ENCODE measurements around the gene ATXN1.

Gene ATXN1

DNA sequence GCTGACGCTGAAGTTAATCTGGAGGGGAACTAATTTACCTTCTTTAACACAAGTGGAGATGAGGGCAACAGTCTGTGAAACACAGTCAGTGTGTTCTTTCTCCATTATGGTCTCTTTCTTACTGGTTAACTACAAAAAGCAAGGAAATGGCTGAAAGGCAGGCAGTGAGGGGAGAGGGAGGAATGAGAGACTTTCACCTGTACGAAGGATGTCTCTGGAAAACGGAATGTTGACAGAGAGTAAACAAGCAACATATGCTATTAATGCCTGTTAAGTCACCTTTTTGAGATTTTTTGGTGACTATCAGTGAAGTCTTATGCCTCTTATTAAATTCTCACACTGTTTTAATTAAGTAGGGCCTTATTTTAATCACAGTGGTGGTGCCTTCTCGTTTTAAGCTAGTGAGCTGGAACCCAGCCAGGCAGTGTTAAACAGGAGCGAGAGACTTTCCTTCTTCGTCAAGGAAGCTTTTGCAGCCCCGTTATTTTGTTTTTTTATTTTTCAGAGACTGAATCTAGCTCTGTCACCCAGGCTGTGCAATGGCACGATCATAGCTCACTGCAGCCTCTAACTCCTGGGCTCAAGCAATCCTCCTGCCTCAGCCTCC is 165.6 kb downstream of the ATXN1 start:
- Histone ChIP-seq H3K4me3 (replicated peaks; ENCODE audit: low read depth, low read length) (no peak overlapping the region), H3K36me3 (ENCODE audit: control insufficient read depth, insufficient read depth, low read length) (no peaks in the 10 kb centered on the region), H3K27me3 (replicated peaks; ENCODE audit: control insufficient read depth, insufficient read depth, low read length) (no peaks in the 10 kb centered on the region)
- no peak for DNase-seq (ENCODE audit: extremely low read depth, insufficient read length)
- TF ChIP-seq, protein P1, sequence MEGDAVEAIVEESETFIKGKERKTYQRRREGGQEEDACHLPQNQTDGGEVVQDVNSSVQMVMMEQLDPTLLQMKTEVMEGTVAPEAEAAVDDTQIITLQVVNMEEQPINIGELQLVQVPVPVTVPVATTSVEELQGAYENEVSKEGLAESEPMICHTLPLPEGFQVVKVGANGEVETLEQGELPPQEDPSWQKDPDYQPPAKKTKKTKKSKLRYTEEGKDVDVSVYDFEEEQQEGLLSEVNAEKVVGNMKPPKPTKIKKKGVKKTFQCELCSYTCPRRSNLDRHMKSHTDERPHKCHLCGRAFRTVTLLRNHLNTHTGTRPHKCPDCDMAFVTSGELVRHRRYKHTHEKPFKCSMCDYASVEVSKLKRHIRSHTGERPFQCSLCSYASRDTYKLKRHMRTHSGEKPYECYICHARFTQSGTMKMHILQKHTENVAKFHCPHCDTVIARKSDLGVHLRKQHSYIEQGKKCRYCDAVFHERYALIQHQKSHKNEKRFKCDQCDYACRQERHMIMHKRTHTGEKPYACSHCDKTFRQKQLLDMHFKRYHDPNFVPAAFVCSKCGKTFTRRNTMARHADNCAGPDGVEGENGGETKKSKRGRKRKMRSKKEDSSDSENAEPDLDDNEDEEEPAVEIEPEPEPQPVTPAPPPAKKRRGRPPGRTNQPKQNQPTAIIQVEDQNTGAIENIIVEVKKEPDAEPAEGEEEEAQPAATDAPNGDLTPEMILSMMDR (IDR thresholded peaks at IDR 0.05; ENCODE audit: insufficient read depth, low read length, poor library complexity, severe bottlenecking) = no peak

DNA sequence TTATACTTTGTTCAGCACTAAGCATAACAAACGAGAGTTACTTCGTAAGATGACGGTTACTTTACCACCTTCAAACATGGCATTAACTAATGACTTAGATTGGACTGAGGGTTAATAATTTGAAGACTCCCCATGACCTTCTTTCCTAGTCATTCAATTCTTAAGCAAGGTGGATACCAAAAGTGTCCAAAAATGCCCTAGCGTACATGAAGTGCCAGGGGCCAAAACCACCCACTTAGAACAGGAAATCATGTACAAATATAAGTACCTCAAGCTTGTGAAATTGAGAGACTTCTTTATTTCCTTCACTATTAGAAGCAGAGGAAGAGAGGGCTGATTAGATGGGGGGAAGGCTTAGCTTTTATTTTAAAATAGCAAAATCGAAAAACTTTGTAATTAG is 166.4 kb downstream of the ATXN1 start:
- no peak for DNase-seq (ENCODE audit: extremely low read depth, insufficient read length)
- H3K36me3 ChIP-seq (ENCODE audit: control insufficient read depth, insufficient read depth, low read length) = no peaks in the 10 kb centered on the region
- TF ChIP-seq, protein P1 (IDR thresholded peaks at IDR 0.05; ENCODE audit: insufficient read depth, low read length, poor library complexity, severe bottlenecking) = no peak
- no peak overlapping the region for H3K4me3 ChIP-seq (replicated peaks; ENCODE audit: low read depth, low read length)
- no peaks in the 10 kb centered on the region for H3K27me3 ChIP-seq (replicated peaks; ENCODE audit: control insufficient read depth, insufficient read depth, low read length)

DNA sequence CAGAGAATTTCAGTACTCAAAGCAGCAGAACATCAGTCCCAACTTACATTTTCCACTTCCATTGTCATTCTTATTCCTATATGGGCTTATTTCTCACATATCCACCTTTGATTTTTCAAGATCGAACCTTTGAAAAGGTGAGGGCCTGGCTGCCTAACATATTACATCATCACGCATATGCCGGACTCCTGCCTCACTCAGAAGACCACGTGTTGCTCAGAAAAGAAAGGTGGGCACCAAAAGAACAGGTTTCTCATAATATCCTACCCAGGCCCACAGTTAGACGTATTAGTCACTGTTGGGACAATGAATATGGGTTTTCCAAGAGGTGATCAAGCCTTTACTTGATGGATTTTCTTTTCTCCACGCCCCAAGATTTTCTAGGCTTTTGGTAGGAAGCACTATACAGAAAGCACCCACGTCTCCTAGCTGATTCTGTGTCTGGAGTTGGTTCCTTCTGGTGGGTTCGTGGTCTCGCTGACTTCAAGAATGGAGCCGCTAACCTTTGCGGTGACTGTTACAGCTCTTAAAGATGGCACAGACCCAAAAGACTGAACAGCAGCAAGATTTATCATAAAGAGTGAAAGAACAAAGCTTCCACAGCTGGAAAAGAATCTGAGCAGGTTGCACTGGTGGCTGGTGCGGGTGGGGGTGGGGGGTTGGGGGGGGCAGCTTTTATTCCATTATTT is 168.9 kb downstream of the ATXN1 start:
- H3K4me3 ChIP-seq (replicated peaks; ENCODE audit: low read depth, low read length) = no peak overlapping the region
- no peak for DNase-seq (ENCODE audit: extremely low read depth, insufficient read length)
- H3K36me3 ChIP-seq (ENCODE audit: control insufficient read depth, insufficient read depth, low read length) = no peaks in the 10 kb centered on the region
- no peaks in the 10 kb centered on the region for H3K27me3 ChIP-seq (replicated peaks; ENCODE audit: control insufficient read depth, insufficient read depth, low read length)
- TF ChIP-seq, protein P1 (IDR thresholded peaks at IDR 0.05; ENCODE audit: insufficient read depth, low read length, poor library complexity, severe bottlenecking) = no peak

DNA sequence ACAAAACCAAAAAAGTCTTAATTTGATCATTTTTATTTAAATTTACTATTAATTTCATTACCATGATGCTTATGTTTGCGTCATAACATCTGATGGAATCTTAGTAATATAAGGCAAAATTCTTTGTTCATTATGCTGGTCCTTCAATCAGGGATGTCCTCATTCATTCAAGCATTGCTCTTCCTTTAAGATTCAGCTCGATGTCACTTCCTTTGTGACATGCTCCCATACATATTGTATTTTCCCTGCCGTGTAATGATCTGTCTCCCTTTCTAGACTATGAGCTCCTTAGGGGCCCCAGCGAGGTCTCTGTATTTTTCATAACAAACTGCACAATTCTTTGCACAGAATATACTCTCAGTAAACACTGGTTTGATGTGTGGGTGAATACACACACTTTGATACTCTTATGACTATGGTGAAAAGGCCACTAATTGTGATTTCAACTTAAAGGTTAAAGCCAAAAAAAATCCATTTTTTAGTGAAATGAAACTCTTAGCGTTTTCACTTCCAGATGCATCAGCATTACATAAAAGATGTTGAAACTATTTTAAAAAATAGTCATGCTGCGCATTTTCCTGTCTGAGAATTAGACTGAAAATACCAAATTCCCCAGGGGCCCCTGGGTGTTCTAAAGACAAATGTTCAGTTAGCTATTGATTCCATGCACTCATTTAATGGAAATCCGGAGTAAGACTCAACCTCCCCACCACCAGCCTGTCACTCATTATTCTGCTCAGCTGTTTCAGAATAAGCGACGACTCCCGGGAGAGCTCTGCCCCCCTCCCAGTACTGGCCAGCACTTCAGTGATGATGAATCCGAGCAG is 169.7 kb downstream of the ATXN1 start:
- Histone ChIP-seq H3K27me3 (replicated peaks; ENCODE audit: control insufficient read depth, insufficient read depth, low read length) (no peaks in the 10 kb centered on the region), H3K4me3 (replicated peaks; ENCODE audit: low read depth, low read length) (no peak overlapping the region; the same call in 1 of the 2 replicates), H3K36me3 (ENCODE audit: control insufficient read depth, insufficient read depth, low read length) (no peaks in the 10 kb centered on the region)
- TF ChIP-seq, protein P1 (IDR thresholded peaks at IDR 0.05; ENCODE audit: insufficient read depth, low read length, poor library complexity, severe bottlenecking) = no peak
- peak; percentile 71 for DNase-seq (ENCODE audit: extremely low read depth, insufficient read length)

DNA sequence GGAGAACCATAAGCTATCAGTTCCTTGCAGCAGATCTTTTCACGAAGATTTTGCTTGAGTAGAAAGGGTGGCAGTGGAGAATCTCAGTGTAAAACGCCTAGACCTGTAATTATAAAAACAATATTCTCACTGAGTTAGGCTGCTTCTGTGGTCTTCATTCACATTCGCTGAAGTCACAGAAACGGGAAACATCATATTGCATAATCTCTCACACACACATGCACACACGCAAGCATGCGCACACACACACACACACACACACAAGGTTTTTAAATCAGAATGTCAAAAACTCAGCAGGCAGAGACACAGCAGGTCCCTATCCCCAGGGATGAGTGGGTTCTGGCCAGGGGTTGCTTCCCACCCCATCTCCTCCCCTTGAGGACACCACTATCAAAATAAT is 175.5 kb downstream of the ATXN1 start:
- no peak for DNase-seq (ENCODE audit: extremely low read depth, insufficient read length)
- H3K4me3 ChIP-seq (replicated peaks; ENCODE audit: low read depth, low read length) = no peak overlapping the region

More for the DNA sequence above, 175.5 kb downstream of the ATXN1 start:
- Histone ChIP-seq H3K36me3 (ENCODE audit: control insufficient read depth, insufficient read depth, low read length) (no peaks in the 10 kb centered on the region; the same call in 1 of the 2 replicates), H3K27me3 (replicated peaks; ENCODE audit: control insufficient read depth, insufficient read depth, low read length) (no peaks in the 10 kb centered on the region)
- TF ChIP-seq, protein P1 (IDR thresholded peaks at IDR 0.05; ENCODE audit: insufficient read depth, low read length, poor library complexity, severe bottlenecking) = no peak
